ENCODE measurements around the gene KDM4F.

The KDM4F gene

GRCh38 chr11:95045812-95046211 lies 3.4 kb upstream of the KDM4F start:
- TF ChIP-seq CTCF (IDR thresholded peaks at IDR 0.05; ENCODE audit: low read depth, low read length, missing control alignments) = no peak
- in situ Hi-C loops (cut with HindIII; ENCODE audit: low sequenced_read_pairs) = no loop called here
- H3K4me3 ChIP-seq (ENCODE audit: low read depth, low read length) = no peak overlapping the region
- DNase-seq (ENCODE audit: low read depth) = no peak

- H3K4me3 ChIP-seq (ENCODE audit: low read depth, low read length) = no peak overlapping the region
- no peak for TF ChIP-seq CTCF (IDR thresholded peaks at IDR 0.05; ENCODE audit: low read depth, low read length, missing control alignments)
- DNase-seq (ENCODE audit: low read depth) = no peak
- in situ Hi-C loops (cut with HindIII; ENCODE audit: low sequenced_read_pairs) = no loop called here
Measured at GRCh38 chr11:95050595-95051202, 1.5 kb downstream of the KDM4F start.

- TF ChIP-seq CTCF (IDR thresholded peaks at IDR 0.05; ENCODE audit: low read depth, low read length, missing control alignments) = no peak
- in situ Hi-C loops (cut with HindIII; ENCODE audit: low sequenced_read_pairs) = no loop called here
- H3K4me3 ChIP-seq (ENCODE audit: low read depth, low read length) = no peak overlapping the region
- DNase-seq (ENCODE audit: low read depth) = no peak
Measured at GRCh38 chr11:95054356-95054755, 5.1 kb downstream of the KDM4F start.

- in situ Hi-C loops (cut with HindIII; ENCODE audit: low sequenced_read_pairs) = no loop called here
- no peak overlapping the region for H3K4me3 ChIP-seq (ENCODE audit: low read depth, low read length)
- no peak for TF ChIP-seq CTCF (IDR thresholded peaks at IDR 0.05; ENCODE audit: low read depth, low read length, missing control alignments)
- no peak for DNase-seq (ENCODE audit: low read depth)
Measured at GRCh38 chr11:95055283-95055897, 6.2 kb downstream of the KDM4F start.

GRCh38 chr11:95057959-95058358 lies 8.7 kb downstream of the KDM4F start:
- in situ Hi-C loops (cut with HindIII; ENCODE audit: low sequenced_read_pairs) = no loop called here
- no peak overlapping the region for H3K4me3 ChIP-seq (ENCODE audit: low read depth, low read length)
- no peak for DNase-seq (ENCODE audit: low read depth)
- TF ChIP-seq CTCF (IDR thresholded peaks at IDR 0.05; ENCODE audit: low read depth, low read length, missing control alignments) = no peak

GRCh38 chr11:95058621-95059020 lies 9.4 kb downstream of the KDM4F start:
- in situ Hi-C loops (cut with HindIII; ENCODE audit: low sequenced_read_pairs) = no loop called here
- no peak for DNase-seq (ENCODE audit: low read depth)
- no peak for TF ChIP-seq CTCF (IDR thresholded peaks at IDR 0.05; ENCODE audit: low read depth, low read length, missing control alignments)
- H3K4me3 ChIP-seq (ENCODE audit: low read depth, low read length) = no peak overlapping the region
